HG03439 (cell line): ENCODE measurements around the gene BNIP1.

Experiments
- ATAC-seq: cut with Tn5 transposase; IDR thresholded peaks from one replicate; pipeline ENCODE4 v1.9.1; 2021; ENCODE audit warnings: mild to moderate bottlenecking, moderate library complexity; ENCODE audit not compliant: unreplicated experiment

Gene BNIP1

DNA sequence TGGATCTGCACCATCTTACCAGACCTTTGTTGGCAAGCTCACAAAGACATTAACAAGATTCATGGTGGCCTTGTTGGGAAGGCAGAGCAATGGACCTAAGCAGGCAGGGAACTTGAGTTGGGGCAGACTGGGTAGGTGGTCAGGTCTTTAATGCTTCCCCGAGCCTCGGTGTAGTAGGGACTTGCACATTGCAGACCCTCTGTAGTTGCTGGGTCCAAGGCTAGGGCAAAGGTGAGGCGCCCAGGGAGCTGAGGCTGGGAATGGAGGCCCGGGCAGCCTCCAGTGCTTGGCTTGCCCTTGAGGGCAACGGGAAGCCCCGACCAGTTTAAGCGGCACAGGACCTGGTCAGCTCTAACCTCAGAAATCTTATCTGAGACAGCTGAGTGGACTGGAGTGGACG is 66.5 kb downstream of the BNIP1 start:
- ATAC-seq, result no peak

DNA sequence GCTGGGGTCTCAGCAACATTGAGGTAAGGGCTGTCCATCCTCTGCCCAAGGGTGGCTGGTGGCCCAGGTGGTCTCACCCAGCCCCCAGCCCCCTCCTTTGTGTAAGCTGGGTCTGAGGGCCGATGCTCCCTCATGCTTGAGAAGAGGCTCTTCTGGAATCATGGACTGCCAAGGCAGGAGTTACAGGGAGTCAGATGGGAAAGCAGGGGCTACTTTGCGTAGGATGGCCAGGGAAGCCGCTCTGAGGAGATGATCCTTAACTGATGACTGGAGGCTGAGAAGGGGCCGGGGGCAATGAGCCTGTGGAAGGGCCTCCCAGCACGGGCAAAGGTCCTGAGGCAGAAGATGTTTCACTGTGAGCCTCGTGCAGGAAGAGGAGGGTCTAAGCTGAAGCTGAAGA is 67.0 kb downstream of the BNIP1 start:
- no peak for ATAC-seq

DNA sequence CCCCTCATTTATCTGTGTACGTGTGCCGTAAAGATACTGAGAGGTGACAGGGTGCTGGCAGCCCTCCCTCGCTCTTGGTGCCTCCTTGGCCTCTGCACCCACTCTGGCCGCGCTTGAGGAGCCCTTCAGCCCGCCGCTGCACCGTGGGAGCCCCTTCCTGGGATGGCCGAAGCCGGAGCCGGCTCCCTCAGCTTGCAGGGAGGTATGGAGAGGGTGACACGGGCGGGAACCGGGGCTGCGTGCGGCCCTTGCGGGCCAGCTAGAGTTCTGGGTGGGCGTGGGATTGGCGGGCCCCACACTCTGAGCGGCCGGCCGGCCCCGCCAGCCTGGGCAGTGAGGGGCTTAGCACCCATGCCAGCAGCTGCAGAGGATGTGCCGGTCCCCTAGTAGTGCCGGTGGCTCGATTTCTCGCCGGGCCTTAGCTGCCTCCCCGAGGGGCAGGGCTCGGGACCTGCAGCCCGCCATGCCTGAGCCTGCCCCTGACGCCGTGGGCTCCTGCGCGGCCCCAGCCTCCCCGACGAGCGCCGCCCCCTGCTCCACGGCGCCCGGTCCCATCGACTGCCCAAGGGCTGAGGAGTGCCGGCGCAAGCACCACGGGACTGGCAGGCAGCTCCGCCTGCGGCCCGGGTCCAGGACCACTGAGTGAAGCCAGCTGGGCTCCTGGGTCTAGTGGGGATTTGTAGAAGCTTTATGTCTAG is 69.1 kb downstream of the BNIP1 start:
- ATAC-seq, result no peak
